GM18502 (cell line): ENCODE data around the gene DCAF4L1.

Experiments
- ATAC-seq: cut with Tn5 transposase; IDR thresholded peaks from one replicate; pipeline ENCODE4 v1.9.1; 2021; ENCODE audit warnings: mild to moderate bottlenecking; ENCODE audit not compliant: unreplicated experiment, poor library complexity

DCAF4L1 gene, protein sequence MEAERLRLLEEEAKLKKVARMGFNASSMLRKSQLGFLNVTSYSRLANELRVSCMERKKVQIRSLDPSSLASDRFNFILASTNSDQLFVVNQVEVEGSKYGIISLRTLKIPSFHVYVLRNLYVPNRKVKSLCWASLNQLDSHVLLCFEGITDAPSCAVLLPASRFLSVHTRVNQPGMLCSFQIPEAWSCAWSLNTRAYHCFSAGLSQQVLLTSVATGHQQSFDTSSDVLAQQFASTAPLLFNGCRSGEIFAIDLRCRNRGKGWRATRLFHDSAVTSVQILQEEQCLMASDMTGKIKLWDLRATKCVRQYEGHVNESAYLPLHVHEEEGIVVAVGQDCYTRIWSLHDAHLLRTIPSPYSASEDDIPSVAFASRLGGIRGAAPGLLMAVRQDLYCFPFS

DNA sequence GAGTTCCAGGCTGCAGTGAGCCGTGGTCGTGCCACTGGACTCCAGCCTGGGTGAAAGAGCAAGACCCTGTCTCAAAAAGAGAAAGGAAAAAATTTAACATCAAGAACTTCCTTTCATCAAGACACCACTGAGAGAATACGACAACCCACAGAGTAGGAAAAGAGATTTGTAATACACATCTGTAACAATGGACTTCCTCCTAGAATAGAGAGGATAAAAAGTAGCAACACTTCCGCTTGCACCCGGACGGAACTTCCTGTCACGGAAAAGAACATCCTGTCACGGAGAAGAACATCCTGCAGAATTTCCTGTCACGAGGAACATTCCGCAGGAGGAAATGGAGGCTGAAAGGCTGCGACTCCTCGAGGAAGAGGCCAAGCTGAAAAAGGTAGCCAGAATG, at the start of gene DCAF4L1:
DCAF4L1 (plus strand) TSS at position 301 of the 400 bp plus-strand sequence; CDS start at position 338, 37 bp downstream.
- ATAC-seq, result no peak

DNA sequence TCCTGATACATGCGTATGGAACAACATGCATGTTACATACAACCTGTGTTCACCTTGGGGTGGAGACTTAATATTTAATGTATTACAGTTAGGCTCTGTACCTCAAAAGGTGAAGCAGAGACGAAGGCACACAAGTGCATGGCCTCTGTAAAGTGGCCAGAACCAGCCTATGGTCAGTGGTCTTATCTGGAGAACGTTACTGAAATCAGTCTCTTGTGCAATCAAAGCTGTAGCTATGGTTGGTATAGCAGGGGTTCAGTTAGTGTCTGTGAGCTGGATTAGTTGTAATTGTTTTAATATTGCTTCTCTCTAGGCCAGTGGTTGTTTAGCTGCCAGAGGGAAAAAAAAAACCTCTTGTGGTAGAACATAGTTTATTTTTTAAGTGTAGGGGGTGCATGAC, 48.6 kb upstream of the DCAF4L1 start:
- ATAC-seq, result no peak

DNA sequence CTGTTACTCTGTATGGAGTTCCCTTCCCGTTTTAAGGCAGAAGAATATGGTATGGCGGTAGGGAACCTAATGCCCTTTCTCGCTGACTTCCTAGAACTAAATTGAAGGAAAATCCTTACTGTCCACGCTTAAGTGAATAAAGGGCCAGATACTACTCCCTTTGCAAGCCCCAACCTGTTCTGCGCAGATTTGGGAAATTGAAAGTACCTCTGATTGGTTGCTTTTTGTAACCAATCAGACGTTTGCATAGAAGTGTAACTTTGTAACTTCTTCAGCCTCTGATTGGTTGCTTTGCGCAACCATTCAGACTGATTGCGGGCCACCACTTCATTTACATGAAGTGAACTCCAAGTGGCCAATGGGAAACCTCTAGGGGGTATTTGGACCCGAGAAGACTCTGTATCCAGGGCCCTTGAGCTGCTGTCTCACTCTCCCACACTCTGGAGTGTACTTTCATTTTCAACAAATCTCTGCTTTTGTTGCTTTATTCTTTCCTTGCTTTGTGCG, 47.5 kb upstream of the DCAF4L1 start:
- no peak for ATAC-seq

DNA sequence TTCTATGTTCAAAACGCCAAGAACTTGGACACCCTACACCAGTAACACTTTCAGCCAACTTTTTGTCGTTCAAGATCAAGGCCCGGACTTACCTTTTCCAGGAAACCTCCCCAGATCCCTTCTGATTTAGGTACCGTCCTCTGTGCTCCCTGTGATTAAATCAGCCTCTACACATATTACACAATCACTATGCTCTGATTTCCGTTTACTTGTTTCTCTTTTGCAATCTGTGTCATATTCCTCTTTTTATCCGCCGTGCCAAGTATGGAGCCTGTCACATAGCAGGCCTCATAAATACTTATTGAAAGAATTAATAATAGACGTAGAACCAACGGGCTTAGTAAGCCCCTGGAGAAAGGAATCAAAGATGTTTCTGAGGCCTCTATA, 47.0 kb upstream of the DCAF4L1 start:
- no peak for ATAC-seq

DNA sequence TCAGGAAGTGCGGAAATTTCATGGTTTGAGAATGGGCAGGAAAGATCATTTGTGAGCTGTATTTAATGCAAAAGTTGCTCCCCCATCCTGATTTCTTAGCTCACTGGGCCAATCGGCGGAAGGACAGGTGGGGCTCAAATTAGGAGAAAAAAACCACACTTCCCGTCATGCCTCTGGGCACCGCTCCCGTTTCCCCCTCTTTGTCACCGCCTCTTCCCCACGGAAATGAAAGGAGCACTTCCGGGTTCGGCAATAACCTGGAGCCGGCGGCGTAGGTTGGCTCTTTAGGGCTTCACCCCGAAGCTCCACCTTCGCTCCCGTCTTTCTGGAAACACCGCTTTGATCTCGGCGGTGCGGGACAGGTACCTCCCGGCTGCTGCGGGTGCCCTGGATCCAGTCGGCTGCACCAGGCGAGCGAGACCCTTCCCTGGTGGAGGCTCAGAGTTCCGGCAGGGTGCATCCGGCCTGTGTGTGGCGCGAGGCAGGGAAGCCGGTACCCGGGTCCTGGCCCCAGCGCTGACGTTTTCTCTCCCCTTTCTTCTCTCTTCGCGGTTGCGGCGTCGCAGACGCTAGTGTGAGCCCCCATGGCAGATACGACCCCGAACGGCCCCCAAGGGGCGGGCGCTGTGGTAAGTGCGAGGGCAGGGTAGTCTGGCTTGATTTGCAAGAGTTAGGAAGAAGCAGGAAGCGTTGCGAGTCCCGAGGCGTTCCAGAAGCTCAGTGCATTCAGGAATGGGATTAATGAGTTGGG, 46.5 kb upstream of the DCAF4L1 start, which contains the start of gene TMEM33:
TMEM33 (plus strand) TSS at position 529 of the 751 bp plus-strand sequence; CDS start at position 585, 56 bp downstream.
- ATAC-seq, result peak; percentile 93

DNA sequence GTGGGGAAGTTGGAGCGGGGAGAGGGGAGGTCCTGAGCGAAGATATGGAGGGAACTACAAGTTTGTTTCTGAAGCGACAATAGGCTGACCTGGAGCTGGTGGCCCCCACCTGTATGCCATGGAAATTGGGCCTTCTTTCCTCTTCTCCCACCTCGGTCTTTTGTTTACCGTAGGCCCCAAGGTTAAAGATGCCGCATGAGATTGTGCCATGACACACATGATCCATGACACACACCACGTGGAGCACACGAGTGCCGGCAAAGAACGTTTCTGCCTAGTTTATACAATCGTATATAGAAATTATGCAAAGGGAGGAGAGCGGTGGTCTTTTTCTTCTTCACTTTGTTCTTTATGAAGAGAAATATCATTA, 45.9 kb upstream of the DCAF4L1 start:
- peak; percentile 12 for ATAC-seq

DNA sequence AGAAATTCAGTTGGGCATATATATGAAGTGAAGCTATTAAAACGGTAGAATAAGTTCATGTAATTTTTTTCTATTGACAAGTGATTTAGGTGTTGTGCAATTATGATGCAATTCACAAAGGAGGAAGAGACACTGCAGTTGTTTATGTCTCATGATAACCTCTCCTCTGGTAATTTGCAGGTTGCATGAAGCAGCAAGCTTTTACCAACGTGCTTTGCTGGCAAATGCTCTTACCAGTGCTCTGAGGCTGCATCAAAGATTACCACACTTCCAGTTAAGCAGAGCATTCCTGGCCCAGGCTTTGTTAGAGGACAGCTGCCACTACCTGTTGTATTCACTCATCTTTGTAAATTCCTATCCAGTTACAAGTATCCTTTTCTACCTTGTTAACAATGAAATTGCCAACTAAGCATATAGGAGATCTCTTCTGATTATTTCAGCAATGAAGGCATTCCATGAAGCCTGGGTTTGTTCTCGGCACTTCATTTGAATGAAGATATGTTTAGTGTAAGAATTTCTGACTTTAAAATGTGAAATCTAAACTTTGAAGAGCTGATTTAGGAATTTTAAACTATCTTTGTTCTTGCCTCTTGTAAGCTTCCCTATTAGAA, 42.4 kb upstream of the DCAF4L1 start:
- no peak for ATAC-seq

DNA sequence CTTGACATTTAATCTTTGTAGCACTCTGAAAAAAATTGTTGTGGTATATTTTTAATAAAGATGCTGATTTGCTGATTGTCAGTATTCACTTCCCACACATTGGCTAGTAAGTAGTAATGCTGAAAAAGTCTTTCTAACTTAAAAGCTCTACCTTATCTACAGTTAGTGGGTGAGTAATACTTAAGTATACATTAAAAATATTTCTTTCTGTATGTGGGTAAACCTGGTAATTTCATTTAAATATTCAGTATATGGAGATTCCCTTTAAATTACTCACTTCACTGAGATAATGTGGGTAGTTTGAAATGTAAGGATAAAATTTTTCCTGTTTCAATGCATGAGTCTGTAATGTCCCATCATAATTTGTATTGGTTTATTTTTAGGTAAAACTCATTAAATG, 40.7 kb upstream of the DCAF4L1 start:
- no peak for ATAC-seq

DNA sequence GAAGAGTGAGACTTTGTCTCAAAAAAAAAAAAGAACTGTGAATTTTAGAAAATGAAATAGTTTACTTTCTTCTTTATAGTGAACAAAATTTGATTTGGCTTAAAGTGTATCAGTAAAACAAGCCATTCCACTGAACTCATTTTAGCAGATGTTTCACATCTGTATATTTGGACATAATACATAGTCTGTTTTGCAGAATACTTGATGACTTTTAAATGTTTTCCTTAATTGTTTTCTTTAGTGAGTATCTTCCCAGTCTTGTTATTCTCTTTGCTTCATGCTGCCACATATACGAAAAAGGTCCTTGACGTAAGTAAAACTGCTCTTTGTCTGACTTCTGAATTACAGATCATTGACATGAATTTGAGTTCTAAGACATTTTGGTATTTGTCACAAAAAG, 38.0 kb upstream of the DCAF4L1 start:
- ATAC-seq, result no peak

DNA sequence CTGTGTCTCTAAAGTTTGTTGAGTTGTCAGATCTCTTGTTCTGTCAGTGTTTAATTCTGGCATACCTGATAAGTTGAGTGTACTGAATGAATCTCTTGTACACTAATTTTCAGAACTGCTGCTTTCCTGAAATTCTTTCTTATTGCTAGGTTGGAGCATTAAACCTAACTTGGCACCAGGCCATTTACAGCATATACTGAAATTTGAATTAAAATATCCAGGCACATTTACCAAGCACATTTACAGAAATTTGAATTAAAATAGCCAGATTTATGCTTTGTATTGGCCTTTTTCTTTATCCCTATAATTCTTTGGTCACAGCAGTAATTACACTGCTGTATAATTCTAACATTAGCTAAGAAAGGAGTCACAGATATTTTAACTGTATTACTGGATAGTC, 37.5 kb upstream of the DCAF4L1 start:
- no peak for ATAC-seq

DNA sequence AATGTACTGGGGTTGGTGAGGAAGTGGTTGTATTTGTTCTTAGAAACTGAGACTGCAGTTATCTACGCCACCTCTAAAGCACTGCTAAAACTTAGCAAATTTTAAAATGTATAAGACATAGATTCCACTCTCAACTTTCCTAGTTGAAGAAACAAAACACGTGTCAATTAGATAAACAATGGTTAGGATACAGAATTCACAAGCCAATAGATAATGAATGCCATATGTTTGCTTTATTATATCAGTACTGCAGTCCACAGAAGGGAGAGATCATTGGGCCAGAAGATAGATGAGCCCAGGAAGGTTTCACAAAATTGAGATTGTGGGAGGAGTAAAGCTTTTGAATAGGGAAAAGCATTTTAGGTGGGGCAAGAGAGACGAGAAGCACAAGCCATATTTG, 32.0 kb upstream of the DCAF4L1 start:
- ATAC-seq, result no peak

DNA sequence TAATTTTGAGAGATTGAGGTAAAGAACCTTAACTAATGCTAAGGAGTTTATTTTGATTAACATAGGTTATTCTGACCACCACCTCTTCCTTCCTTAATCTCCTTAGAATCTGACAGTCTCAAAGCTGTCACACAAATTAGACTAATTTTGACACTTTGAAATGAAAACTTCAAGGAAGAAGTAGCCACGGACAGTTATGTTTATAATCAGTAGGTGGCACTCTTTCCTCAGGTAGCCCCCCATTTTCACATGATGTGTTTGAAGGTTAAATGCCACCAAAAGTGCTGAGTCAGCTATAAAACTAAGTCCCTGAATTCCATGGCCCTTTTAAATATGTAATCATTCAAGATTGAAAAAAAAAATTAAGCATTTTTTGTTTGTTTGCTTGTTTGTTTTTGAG, 23.9 kb upstream of the DCAF4L1 start:
- ATAC-seq, result peak; percentile 52

DNA sequence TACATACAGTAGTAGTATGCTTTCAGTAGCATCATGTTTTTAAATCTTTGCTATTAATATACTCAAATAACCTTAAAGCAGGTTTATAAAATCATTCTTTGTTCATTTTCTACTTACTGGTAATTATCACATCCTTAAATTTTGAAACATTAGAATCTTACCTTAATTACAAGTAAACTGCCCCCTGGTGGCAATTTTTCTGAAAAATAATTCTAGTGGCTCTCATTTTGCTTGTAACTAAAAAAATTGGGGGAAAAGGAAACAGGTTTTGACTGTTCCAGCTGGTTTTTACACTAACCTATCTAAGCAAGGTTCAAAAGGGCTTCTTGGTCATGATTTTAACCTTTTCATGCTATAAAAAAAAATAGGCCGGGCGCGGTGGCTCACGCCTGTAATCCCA, 18.5 kb upstream of the DCAF4L1 start:
- ATAC-seq, result no peak

DNA sequence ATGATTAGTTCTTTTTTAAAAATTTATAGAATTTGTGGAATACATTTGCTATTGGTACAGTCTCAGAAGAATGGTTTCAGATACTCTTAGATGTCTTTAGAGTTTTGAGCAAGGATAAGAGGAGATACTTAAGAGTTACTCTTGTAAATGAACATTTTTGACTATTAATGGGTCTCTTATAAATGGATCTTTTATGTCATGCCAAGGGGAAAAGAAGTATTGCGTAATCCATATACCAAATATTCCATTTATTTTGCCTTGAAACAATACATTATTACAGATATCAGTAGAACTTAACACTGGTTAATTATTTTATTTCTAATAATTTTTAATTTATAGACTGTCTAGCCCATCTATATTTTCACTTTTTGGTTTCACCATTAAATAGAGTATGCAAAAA, 17.2 kb upstream of the DCAF4L1 start:
- ATAC-seq, result no peak

DNA sequence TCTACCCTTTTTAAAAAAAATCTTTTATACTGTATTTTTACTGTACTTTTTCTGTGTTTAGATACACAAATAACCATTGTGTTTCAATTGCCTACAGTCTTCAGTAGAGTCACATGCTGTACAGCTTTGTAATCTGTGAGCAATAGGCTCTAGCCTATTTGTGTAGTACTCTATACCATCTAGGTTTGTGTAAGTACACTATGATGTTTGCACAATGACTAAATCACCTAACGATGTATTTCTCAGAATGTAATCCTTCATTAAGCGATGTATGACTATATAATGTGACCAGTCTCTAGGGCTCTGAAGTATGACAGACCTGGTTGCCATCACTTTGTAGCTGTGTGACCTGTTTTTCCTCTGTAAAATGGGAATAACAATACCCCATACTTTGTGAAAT, 14.2 kb upstream of the DCAF4L1 start:
- no peak for ATAC-seq

DNA sequence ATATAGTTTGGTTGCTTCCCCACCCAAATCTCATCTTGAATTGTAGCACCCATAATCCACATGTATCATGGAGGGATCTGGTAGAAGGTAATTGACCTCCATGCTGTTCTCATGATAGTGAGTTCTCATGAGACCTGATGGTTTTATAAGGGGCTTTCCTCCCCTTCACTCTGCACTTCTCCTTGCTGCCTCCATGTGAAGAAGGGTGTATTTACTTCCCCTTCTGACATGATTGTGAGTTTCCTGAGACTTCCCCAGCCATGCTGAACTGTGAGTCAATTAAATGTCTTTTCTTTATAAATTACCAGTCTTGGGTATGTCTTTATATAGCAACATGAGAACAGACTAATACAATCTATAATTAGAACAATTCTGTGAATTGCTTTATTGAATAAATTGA, 11.9 kb upstream of the DCAF4L1 start:
- ATAC-seq, result no peak

DNA sequence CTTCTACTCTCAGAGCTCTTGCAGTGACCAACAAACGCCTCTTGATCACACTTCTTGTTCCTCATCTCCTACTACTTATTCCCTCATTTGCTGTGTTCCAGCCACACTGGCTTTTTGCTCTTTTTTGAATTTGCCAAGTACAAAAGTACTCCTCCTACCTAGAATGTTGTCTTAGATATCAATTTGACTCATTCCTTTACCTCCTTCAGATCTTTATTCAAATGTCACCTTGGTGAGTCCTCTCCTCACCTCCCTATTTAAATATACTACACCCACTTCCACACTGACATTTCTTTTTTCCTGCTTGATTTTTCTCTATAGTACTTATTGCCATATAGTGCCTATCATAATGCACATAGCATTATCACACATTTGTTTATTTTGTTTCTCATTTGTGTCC, 6.2 kb upstream of the DCAF4L1 start:
- no peak for ATAC-seq

DNA sequence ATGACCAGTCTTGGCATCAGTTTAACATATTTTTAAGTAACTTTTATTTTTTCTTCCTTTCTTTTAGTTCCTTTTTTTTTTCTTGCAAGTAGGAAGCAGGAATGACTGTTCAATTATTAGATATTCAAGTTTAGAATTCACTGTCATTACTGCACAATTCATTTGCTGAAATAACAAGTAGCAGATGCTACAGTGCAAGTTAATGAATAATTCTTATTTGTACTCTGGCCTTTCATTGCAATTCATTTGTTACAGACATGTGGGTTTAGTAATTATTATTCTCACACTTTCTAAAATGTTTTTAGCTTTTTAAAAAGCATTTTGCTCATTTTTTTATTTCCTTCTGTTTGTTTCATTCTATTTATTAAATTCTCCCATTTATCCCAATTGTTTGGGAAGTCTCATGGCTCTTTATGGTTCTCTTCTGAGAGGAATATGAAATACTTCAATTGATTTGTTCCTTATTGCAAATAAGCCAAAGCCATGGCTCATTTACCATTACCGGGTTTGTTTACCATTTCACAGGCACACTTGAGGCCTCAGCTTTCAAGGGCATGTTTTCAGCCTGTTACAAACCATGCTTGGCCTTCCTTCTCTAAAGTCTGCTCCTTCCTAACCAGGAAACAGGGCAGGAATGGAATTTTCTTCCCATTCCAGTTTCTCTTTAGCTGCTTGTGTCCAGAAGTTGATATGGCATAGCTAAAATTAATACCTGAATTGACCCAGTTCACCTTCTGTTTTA, 4.6 kb upstream of the DCAF4L1 start:
- no peak for ATAC-seq

DNA sequence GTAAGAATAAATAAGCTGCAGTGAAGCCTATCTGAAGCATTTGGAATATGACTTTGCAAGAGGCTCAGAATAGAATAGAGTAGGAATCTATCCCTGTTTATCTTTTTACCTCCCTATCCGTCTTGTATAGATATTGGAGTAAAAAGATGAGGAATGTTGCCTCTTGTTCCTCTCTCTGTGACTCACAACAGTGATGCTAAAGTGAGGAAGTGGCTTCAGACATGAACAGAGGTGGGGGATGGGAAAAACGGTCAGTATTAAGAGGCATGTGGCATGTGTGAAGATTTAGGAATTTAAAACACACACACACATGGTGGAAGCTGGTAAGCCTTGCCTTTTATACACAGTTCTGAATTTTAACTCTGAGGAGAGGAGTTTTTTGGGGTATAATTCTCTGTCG, 3.8 kb upstream of the DCAF4L1 start:
- no peak for ATAC-seq

DNA sequence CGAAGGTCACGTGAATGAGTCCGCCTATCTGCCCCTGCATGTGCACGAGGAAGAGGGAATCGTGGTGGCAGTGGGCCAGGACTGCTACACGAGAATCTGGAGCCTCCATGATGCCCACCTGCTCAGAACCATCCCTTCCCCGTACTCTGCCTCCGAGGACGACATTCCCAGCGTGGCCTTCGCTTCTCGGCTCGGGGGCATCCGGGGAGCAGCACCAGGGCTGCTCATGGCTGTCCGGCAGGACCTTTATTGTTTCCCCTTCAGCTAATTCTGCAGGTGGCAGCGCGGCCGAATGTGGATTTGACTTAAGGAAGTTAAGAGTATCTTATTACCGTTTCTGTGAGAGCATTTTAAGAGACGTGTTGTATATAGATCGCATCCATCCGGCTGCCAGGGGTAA, 1.2 kb downstream of the DCAF4L1 start:
- ATAC-seq, result no peak
